ENCODE results near the gene TBX21.

TBX21 gene

DNA sequence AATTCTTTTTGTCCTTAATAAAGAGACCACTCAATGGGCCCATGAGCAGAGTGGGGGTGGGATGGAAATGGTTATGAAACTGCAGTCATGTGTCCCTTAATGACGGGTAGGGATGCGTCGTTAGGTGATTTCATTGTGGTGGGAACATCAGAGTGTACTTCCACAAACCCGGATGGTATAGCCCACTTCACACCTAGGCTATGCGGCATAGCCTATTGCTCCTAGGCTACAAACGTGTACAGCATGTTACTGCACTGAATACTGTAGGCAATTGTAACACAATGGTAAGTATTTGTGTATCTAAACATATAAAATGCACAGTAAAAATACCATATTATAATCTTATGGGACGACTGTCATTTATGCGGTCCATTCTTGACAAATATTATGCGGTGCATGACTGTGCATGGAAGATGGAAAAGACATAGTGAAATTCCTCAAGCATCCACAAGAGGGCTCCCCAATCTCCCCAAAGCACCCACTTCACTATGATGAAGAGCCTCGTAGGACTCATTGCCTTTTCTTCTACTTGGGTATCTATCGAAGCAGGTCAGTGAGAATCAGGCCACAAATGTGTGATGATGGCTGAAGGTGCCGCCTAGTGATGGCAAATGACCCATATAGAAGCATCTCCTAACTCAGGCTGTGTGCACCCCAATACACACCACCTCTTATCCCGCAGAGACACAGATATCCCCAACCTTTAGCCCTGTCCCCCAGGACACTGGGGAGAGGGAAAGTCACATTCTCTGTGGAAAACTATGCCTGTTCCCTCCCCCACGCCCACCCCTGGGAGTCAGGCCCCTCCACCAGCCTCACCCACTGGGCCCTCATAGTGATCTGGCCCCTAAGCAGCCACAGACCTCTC is 43.5 kb downstream of the TBX21 start:
- peak; percentile 16 for DNase-seq

GRCh38 chr17:47778184-47778635 is 45.2 kb downstream of the TBX21 start:
- DNase-seq = no peak

- DNase-seq = no peak
Observed at GRCh38 chr17:47781397-47781796, 48.4 kb downstream of the TBX21 start.

GRCh38 chr17:47785538-47786123 is 52.6 kb downstream of the TBX21 start:
- DNase-seq = no peak

DNA sequence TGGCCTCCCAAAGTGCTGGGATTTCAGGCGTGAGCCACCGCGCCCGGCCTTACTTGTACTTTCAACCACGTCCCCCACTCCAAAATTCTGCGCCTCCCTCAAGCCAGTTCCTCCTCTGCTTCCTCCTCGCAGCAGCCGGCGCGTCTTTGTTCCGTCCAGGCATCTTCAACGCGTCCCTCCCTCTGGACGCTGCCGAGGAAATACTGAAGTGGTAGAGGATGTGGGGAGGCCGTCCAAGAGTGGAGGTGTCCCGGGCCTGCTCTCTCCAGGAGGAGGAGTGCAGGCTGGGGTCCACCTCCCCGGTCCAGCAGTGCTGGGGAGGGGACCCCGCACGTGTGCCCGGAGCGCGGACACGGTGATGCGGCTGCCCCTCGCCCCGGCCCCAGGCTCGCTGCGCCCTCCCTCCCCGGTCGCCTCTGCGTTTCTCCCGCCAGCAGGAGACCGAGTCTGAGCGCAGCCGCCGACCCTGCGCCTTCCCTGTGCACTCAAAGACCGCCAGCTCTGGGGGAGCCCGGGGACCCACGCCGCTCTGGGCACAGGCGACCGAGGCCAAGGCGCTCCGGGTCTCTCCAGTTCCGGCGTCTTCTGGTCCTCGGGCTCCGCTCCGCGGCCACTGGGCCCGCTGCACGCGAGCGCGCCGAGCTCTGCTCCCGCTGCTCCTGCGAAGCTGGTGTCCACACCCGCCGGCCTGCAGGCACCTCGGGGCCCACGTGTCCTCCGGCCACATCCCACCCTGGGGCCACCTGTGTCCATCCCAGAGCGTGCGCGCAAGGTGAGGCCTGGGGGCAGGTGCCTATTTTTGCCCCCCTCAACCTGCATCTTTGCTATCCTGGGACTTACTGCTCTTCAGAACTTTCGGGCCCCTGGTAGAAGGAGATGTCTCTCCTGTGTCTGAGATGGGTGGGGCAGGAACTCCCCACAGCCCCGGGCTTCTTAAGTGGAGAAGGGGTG is 56.9 kb downstream of the TBX21 start:
- DNase-seq = no peak

- no peak for DNase-seq
Observed at GRCh38 chr17:47791025-47791424, 58.0 kb downstream of the TBX21 start.

DNA sequence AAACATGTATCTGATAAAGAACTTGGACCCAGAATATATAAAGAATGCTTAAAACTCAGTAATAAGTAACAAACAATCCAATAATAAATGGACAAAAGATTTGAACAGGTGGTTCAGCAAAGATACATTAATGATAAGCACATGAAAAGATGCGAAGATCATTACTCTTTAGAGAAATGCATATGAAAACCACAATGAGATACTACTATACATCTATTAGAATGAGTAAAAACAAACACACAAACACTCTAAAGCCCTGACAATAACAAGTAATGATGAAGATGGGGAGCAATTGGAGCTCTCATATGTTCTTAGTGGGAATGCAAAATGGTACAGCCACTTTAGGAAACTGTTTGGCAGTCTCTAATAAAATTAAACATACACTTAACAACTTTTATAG is 59.4 kb downstream of the TBX21 start:
- DNase-seq = no peak

DNA sequence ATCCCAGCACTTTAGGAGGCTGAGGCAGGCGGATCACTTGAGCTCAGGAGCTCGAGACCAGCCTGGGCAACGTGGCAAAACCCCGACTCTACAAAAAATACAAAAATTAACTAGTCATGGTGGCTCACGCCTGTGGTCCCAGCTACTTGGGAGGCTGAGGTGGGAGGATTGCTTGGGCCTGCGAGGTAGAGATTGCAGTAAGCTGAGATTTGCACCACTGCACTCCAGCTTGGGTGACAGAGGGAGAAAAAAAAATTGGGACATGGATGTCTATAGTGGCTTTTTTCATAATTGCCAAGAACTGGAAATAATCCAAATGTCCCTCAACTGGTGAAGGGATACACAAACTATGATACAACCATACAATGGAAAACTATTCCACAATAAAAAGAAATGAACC is 59.9 kb downstream of the TBX21 start:
- no peak for DNase-seq
